Stimulated activated CD4-positive, alpha-beta T cell treated with anti-CD3 and anti-CD28 coated beads, Interleukin-1b, Interleukin-23, amount 100 ng/mL, for 48 hours (primary cell): ENCODE measurements around the gene OR5F1.

Source experiments
- DNase-seq: peaks from one replicate; pipeline ENCODE4 v3.0.0-alpha.2; 2020

OR5F1 gene

GRCh38 chr11:55994525-55994924, at the start of gene OR5F1:
TSS of gene OR5F1 (minus strand) at chr11:55994625. CDS start at chr11:55994625, 0 bp downstream.
- DNase-seq: no peak

- no peak for DNase-seq
These were observed 32.9 kb upstream of the OR5F1 start, which contains the start of gene OR5AS1 for GRCh38 chr11:56027354-56027753. TSS of gene OR5AS1 (plus strand) at chr11:56027654. CDS start at chr11:56030419, 2,765 bp downstream.

GRCh38 chr11:56013805-56014204, 19.4 kb upstream of the OR5F1 start:
- DNase-seq: no peak

- DNase-seq: no peak
These were observed 16.3 kb upstream of the OR5F1 start for GRCh38 chr11:56010716-56011115.

GRCh38 chr11:55970935-55971334, 23.5 kb downstream of the OR5F1 start:
- DNase-seq: no peak

- DNase-seq: no peak
These were observed 24.6 kb downstream of the OR5F1 start, which contains the start of gene OR10AG1 for GRCh38 chr11:55969845-55970244. TSS of gene OR10AG1 (minus strand) at chr11:55969945. CDS start at chr11:55969907, 38 bp downstream.

- no peak for DNase-seq
These were observed 26.5 kb downstream of the OR5F1 start for GRCh38 chr11:55967914-55968313.

GRCh38 chr11:55966391-55966790, 28.0 kb downstream of the OR5F1 start:
- no peak for DNase-seq

- no peak for DNase-seq
These were observed 37.9 kb downstream of the OR5F1 start for GRCh38 chr11:55956521-55956920.

GRCh38 chr11:55949330-55949729, 45.1 kb downstream of the OR5F1 start:
- no peak for DNase-seq
